ENCODE data around the gene ZFPL1.

ZFPL1 gene

DNA sequence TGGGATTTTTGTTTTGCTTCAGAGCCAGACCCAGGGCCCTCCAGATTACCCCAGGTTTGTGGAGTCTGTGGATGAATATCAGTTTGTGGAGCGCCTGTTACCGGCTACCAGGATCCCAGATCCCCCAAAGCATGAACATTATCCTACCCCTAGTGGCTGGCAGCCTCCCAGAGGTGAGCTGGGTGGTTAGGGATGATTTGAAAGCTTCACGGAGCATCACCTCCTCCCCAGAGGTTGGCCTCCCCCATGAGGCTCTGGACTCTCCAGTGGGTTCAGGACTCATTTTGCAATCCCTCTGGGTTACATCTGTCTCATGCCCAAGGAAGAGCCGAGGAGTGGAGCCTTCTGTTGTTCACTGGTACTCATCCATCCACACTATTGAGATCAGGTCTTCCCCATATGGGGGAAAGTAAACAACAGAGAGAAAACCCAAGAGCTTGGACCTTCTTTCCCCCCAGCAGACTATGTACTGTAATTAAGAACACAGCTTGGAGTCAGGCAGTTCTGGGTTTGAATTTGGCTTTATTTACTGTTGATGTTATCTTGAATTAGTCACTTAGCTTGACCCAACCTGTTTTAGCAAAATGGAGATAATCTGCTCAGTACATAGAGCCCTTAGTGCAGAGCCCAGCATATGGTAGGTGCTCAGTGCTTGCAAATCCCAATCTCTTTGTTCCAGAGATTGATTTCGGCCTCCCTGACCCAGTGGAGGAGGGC is 40.6 kb downstream of the ZFPL1 start:
- Histone ChIP-seq H3K27ac (ENCODE audit: low read depth, low read length, severe bottlenecking) (no peak overlapping the region), H3K4me3 (ENCODE audit: extremely low read depth, insufficient read depth, low read length, poor library complexity, severe bottlenecking) (no peak overlapping the region), H3K4me1 (ENCODE audit: control insufficient read depth, insufficient read depth, low read length, poor library complexity, severe bottlenecking) (peaks cover 8% of the 10 kb centered on the region), H3K9me3 (ENCODE audit: control insufficient read depth, low read length) (no peaks in the 10 kb centered on the region), H3K36me3 (ENCODE audit: control insufficient read depth, insufficient read depth, low read length) (peaks cover 79% of the 10 kb centered on the region)
- WGBS, 2 experiments (ENCODE audit: insufficient coverage in 2 of 2), result 100% methylated on average over 1 to 2 of the region's 5 CpGs

DNA sequence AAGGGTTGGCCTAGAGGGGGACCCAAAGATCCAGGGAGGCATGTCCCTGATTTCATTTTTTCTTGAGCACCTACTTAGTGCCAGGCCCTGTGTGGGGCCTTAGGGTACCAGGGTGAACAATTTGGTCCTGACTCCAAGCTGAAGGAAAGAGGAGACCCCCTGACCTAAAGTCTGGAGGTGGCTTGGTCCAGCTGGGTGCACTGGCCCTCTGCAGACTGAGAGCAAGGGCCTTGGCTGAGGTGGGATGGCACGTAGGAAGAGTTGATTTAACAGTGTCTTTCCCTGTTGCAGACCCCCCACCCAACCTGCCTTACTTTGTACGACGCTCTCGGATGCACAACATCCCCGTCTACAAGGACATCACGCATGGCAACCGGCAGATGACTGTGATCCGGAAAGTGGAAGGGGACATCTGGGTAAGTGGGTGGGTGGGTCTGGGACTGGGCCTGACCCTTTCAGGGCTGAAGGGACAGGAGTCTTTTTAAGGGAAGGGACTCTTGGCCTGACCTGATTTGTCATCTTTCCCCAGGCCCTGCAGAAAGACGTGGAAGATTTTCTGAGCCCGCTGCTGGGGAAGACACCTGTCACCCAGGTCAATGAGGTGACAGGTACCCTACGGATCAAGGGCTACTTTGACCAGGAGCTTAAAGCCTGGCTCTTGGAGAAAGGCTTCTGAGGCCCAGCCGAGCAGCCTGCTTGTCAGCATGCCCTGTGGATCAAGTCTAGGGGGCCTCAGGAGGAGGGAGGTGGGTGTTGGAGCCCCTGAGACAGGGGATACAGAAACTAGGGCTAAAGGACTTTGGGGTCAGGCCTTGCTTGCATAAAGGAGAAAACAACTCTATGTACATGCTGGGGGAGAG is 41.4 kb downstream of the ZFPL1 start:
- 94 to 96% methylated on average over 6 to 11 of the region's 12 CpGs for WGBS, 2 experiments (ENCODE audit: insufficient coverage in 2 of 2)
- H3K4me1 ChIP-seq (ENCODE audit: control insufficient read depth, insufficient read depth, low read length, poor library complexity, severe bottlenecking), result peaks cover 8% of the 10 kb centered on the region
- H3K4me3 ChIP-seq (ENCODE audit: extremely low read depth, insufficient read depth, low read length, poor library complexity, severe bottlenecking), result no peak overlapping the region
- peaks cover 79% of the 10 kb centered on the region for H3K36me3 ChIP-seq (ENCODE audit: control insufficient read depth, insufficient read depth, low read length)
- no peaks in the 10 kb centered on the region for H3K9me3 ChIP-seq (ENCODE audit: control insufficient read depth, low read length)
- no peak overlapping the region for H3K27ac ChIP-seq (ENCODE audit: low read depth, low read length, severe bottlenecking)

DNA sequence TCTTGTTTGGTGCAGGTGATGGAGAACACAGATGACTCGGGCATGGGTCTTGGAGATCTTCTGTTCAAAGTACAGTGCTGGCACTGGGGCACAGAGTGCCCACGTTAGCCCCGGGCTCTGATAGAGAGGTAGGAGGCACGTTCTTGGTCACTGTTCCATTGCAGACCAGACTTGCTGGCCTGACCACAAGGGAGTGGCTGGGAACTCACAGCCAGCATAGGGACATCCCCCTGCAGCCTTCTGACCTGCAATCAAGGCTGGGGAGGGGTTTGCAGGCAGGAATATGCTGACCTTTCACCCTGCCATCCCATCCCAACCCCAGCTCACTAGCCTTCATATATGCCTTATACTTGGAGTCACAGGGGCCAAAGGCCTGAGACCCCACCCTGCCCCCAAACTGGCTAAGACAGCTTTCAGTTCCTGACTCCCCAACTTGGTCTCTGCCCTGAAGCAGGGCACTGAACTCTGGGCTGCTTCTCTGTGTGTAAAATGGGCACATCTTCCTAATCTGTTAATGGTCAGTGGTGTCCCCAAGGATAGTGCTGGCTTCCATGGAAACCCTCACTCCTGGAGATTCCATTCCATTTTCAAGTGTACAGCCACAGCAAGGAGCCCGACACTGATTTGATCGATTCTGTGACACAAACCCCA is 42.7 kb downstream of the ZFPL1 start:
- no peak overlapping the region for H3K27ac ChIP-seq (ENCODE audit: low read depth, low read length, severe bottlenecking)
- no peaks in the 10 kb centered on the region for H3K9me3 ChIP-seq (ENCODE audit: control insufficient read depth, low read length)
- WGBS, 2 experiments (ENCODE audit: insufficient coverage in 2 of 2), result 94 to 97% methylated on average over 3 to 4 of the region's 6 CpGs
- no peak overlapping the region for H3K4me3 ChIP-seq (ENCODE audit: extremely low read depth, insufficient read depth, low read length, poor library complexity, severe bottlenecking)
- H3K4me1 ChIP-seq (ENCODE audit: control insufficient read depth, insufficient read depth, low read length, poor library complexity, severe bottlenecking), result no peaks in the 10 kb centered on the region
- H3K36me3 ChIP-seq (ENCODE audit: control insufficient read depth, insufficient read depth, low read length), result peaks cover 82% of the 10 kb centered on the region

DNA sequence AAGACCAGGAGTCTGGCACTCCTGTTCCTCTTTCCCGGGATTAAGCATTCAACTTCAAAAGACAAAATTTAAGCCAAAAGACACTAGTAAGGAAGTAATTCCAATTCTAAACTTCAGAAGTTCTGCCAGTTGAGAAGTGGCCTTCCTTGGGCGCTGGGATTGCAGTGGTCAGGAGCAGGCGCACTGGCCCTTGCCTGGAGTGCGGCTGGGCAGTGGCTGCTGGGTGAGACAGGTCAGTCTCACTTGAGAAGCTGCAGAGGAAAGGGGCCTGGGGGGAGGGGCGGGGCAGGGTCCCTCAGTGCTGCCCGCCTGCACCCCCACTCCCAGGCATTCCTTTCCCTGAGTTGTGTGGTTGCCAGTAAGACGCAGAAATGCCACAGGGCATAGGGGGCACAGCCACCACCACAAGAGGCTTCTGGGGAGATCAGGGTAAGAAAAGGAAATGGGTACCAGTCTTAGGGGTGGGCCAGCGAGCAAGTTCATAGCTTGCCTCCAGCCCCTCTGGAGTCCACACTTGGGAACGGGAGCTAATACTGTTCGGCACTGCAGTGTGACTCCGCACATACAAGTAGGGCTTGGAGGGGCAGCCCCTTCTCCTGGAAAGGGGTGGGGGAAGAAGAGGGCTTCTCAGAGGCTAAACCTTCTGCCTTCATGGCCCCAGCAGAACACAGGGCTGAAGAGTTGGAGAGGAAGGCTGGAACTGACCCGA is 43.6 kb downstream of the ZFPL1 start:
- Histone ChIP-seq H3K9me3 (ENCODE audit: control insufficient read depth, low read length) (no peaks in the 10 kb centered on the region), H3K27ac (ENCODE audit: low read depth, low read length, severe bottlenecking) (no peak overlapping the region), H3K36me3 (ENCODE audit: control insufficient read depth, insufficient read depth, low read length) (peaks cover 91% of the 10 kb centered on the region), H3K4me1 (ENCODE audit: control insufficient read depth, insufficient read depth, low read length, poor library complexity, severe bottlenecking) (no peaks in the 10 kb centered on the region), H3K4me3 (ENCODE audit: extremely low read depth, insufficient read depth, low read length, poor library complexity, severe bottlenecking) (no peak overlapping the region)
- 92 to 100% methylated on average over 7 to 10 of the region's 12 CpGs for WGBS, 2 experiments (ENCODE audit: insufficient coverage in 2 of 2)

DNA sequence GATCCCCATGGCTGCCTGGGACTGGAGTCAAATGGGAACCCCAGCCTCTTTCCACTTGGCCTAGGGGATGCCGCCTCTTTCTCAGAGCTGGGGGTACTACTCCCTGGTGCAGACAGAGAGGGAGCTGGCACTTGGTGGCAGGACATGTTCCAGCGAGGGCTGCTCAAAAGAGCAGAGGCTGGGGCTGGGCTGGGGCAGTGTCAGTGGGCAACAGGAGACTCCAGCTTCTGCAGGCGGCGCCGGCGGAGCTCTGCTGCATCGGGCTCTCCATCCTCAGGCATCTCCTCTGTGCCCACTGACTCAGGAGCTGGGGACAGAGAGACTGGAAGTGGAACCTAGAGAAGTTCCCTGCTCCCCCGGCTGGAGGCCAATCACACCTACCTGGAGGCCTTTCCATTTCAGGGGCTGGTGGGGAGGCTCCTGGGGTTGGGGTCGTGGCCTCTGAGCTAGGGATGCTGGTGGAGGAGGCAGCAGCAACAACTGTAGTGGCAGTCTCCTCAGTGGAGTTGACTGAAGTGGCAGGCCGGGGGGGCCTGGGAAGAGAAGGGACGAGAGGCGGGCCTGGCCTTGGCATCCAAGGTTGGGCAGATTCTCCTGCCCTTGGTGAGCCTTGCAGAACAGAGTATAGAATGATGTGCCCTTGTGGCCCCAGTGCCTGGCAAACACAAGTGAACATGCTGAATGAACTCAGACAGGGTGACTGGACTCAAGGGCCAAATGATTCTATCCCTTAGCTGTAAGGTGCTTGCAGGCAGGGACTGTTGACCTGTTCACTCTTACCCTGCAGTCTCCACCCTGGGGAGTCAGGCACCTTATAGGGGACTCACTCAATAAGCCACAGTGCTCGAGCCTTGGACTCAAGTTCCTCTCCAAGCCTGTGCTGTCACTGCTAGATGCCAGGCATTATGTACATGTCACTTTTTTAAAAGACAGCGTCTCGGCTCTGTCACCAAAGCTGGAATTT is 44.4 kb downstream of the ZFPL1 start:
- no peaks in the 10 kb centered on the region for H3K9me3 ChIP-seq (ENCODE audit: control insufficient read depth, low read length)
- 93 to 98% methylated on average over 13 to 14 of the region's 15 CpGs for WGBS, 2 experiments (ENCODE audit: insufficient coverage in 2 of 2)
- H3K27ac ChIP-seq (ENCODE audit: low read depth, low read length, severe bottlenecking), result no peak overlapping the region
- peaks cover 93% of the 10 kb centered on the region for H3K36me3 ChIP-seq (ENCODE audit: control insufficient read depth, insufficient read depth, low read length)
- peaks cover 4% of the 10 kb centered on the region for H3K4me1 ChIP-seq (ENCODE audit: control insufficient read depth, insufficient read depth, low read length, poor library complexity, severe bottlenecking)
- no peak overlapping the region for H3K4me3 ChIP-seq (ENCODE audit: extremely low read depth, insufficient read depth, low read length, poor library complexity, severe bottlenecking)

DNA sequence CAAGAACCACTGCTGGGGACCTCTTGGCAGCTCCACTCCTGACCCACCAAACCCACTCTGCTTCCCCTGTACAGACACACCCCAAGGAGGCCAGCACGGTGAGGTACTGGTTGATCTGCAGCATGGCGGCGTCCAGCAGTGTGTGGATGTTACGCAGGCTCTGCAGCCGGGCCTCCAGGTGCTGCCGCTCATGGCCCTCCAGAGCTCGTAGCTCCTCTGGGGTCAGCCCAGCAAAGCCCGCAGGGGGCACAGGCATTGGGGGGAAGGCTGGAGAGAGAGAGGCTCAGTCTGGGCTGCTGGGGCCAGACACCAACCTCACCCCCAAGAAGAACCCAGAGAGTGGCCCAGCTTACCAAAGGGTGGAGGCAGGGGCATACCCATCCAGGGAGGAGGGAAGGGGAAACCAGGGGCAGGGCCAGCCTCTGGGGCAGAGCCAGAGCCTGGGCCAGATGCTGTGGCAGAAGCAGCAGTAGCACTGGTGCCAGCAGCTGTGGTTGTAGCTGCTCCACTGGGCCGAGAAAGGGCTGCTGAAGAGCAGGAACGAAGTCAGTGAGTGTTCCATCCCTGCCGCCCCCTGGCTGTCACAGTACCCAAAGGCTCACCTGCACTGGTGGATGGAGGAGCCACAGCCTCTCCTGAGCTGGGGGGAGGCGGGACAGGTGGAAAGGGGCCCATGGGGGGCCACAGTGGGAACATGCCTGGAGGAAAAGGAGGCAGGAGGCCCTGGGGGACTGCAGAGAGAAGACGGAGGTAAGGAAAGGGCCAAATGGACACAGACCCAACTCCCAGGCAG is 45.8 kb downstream of the ZFPL1 start:
- H3K27ac ChIP-seq (ENCODE audit: low read depth, low read length, severe bottlenecking), result no peak overlapping the region
- no peak overlapping the region for H3K4me3 ChIP-seq (ENCODE audit: extremely low read depth, insufficient read depth, low read length, poor library complexity, severe bottlenecking)
- H3K36me3 ChIP-seq (ENCODE audit: control insufficient read depth, insufficient read depth, low read length), result peaks cover 82% of the 10 kb centered on the region
- 95 to 98% methylated on average over 9 to 12 of the region's 13 CpGs for WGBS, 2 experiments (ENCODE audit: insufficient coverage in 2 of 2)
- no peaks in the 10 kb centered on the region for H3K9me3 ChIP-seq (ENCODE audit: control insufficient read depth, low read length)
- H3K4me1 ChIP-seq (ENCODE audit: control insufficient read depth, insufficient read depth, low read length, poor library complexity, severe bottlenecking), result peaks cover 4% of the 10 kb centered on the region

DNA sequence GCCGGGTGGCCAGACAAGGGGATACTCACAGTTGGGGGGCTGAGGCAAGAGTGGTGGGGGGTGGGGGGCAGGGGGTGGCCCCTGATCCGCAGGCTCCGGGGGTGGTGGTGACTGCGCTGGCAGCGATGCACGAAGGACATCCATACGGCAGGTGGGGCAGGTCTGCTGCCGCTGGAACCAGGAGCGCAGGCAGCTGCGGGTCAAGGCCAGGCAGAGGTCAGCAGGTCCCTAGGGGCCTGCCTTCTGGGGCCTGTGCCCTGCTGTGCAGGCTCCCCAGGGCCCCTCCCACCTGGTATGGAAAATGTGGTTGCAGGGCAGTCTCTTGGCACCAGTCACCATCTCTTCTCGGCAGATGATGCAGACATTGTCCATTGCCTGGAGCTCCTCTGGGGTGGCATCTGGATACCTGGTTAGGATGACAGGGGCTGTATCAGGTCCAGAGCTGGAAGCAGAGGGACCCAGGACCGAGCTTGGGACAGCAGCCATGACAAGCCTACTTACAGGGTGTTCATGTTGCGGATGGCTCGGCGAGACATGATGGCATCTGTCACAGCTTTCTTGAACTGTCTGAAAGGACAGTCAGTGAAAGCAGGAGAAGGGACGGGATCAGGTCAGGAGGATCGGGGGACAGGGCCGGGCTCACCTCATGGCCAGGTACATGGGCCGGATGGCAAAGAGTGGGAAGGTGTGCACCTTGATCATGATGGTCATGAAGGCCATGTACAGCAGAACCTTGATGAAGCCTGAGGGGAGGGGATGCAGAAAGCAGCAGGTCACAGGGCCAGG is 46.8 kb downstream of the ZFPL1 start:
- H3K27ac ChIP-seq (ENCODE audit: low read depth, low read length, severe bottlenecking), result no peak overlapping the region
- peaks cover 9% of the 10 kb centered on the region for H3K4me1 ChIP-seq (ENCODE audit: control insufficient read depth, insufficient read depth, low read length, poor library complexity, severe bottlenecking)
- WGBS, 2 experiments (ENCODE audit: insufficient coverage in 2 of 2), result 91 to 96% methylated on average over 13 to 18 of the region's 19 CpGs
- H3K4me3 ChIP-seq (ENCODE audit: extremely low read depth, insufficient read depth, low read length, poor library complexity, severe bottlenecking), result no peak overlapping the region
- no peaks in the 10 kb centered on the region for H3K9me3 ChIP-seq (ENCODE audit: control insufficient read depth, low read length)
- H3K36me3 ChIP-seq (ENCODE audit: control insufficient read depth, insufficient read depth, low read length), result peaks cover 73% of the 10 kb centered on the region

DNA sequence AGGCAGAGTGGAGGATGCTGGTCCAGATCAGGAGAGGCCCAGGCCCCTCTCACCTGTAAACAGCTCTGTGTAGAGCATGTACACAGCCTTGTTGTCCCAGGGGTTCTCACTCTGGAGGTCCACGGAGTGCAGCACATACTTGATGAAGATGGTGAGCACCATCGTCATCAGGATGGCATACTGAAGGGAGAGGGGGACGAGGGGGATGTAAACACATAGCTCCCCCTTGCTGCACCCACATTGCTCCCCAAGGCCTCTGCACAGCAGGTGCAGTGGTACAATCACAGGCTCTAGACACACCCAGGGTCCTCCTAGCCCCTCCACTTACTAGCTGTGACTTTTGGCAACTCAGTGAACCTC is 47.4 kb downstream of the ZFPL1 start:
- Histone ChIP-seq H3K4me3 (ENCODE audit: extremely low read depth, insufficient read depth, low read length, poor library complexity, severe bottlenecking) (no peak overlapping the region), H3K27ac (ENCODE audit: low read depth, low read length, severe bottlenecking) (no peak overlapping the region), H3K36me3 (ENCODE audit: control insufficient read depth, insufficient read depth, low read length) (peaks cover 67% of the 10 kb centered on the region), H3K4me1 (ENCODE audit: control insufficient read depth, insufficient read depth, low read length, poor library complexity, severe bottlenecking) (peaks cover 9% of the 10 kb centered on the region), H3K9me3 (ENCODE audit: control insufficient read depth, low read length) (no peaks in the 10 kb centered on the region)
- WGBS, 2 experiments (ENCODE audit: insufficient coverage in 2 of 2), result 83 to 90% methylated on average over 1 to 3 of the region's 3 CpGs

DNA sequence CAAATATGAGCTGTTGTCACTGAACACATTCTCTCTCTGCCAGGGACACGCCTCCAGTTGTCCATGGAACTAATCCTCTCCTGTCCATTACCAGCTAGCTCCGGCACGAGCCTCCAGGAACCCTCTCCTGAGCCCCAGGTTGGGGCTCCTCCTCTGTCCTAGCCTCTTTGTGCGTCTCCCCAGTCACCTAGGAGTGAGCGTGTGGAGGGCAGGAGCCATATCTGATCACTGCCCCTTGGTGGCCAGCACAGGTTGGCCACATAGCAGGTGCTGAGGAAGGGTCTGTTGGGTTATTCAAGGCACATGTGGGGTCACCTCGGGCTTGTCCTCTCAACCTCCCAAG is 47.8 kb downstream of the ZFPL1 start:
- Histone ChIP-seq H3K4me3 (ENCODE audit: extremely low read depth, insufficient read depth, low read length, poor library complexity, severe bottlenecking) (no peak overlapping the region), H3K9me3 (ENCODE audit: control insufficient read depth, low read length) (no peaks in the 10 kb centered on the region), H3K36me3 (ENCODE audit: control insufficient read depth, insufficient read depth, low read length) (peaks cover 62% of the 10 kb centered on the region), H3K27ac (ENCODE audit: low read depth, low read length, severe bottlenecking) (no peak overlapping the region), H3K4me1 (ENCODE audit: control insufficient read depth, insufficient read depth, low read length, poor library complexity, severe bottlenecking) (peaks cover 9% of the 10 kb centered on the region)
- 91 to 100% methylated on average over 4 to 5 of the region's 6 CpGs for WGBS, 2 experiments (ENCODE audit: insufficient coverage in 2 of 2)
